ENCODE data around the gene SPTB. TPM values are rescaled to one million over a fixed set of nuclear protein-coding genes. Genes with fewer than 3 reads are reported as not detected.

SPTB gene
- total RNA-seq, 1 donor from 2014 or later: 0.08 TPM

GRCh38 chr14:64786296-64787149 lies 93.2 kb downstream of the SPTB start:
- no peak for ATAC-seq

GRCh38 chr14:64784006-64784405 lies 95.7 kb downstream of the SPTB start:
- ATAC-seq: no peak

- ATAC-seq: no peak
These were observed 97.5 kb downstream of the SPTB start for GRCh38 chr14:64782196-64782595.

GRCh38 chr14:64779472-64779871 lies 100.2 kb downstream of the SPTB start:
- ATAC-seq: no peak

- ATAC-seq: no peak
These were observed 101.5 kb downstream of the SPTB start for GRCh38 chr14:64778104-64778754.

DNA sequence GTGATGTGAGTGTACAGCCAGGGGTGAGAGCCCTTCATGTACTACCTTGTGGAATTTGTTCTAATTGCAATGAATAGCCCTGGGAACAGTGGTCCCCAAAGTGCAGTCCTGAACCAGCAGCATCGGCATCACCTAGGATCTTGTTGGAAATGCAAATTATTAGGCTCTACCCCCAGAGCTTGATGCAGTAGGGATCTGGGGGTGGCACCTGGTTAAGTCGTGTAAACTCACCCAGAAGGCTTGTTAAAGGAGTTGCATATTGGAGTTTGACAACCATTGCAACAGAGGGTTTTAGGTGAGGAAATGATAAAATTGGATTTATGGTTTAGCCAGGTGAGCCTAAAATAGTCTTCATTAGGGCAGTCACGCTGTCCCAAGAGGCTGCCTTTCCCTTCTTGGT lies 102.2 kb downstream of the SPTB start:
- ATAC-seq: no peak

DNA sequence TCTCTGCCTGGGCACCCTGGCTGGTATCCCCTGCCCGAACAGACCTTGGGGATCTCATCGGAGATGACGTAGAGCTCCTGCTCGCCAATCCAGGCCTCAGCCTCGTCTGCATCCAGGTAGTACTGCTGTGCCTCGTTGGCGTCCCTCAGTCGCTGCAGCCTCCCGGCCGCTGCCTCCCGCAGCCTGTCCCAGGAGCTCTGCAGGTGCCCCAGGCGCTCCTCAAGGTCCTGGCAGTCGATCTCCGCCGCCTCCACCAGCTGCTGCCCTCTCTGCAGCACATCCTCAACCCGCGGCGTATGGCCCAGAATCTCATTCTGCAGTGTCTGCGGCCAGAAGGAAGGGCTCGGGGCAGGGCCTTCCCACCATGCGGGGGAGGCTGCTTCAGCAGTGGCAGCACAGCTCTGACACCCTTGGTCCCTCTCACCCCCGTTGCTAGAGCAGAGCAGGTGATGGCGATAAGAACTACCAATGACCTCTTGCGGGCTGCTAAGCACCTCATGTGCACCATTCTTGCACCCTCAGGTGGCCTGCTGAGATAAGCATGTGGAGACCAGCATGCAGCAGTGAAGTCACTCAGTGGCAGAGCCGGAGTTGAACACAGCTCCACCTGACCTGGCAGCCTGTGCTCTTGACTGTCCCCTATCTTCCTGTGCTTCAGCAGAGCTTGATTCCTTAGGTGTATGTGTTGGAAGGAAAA lies 104.5 kb downstream of the SPTB start:
- ATAC-seq: no peak

GRCh38 chr14:64774272-64774671 lies 105.4 kb downstream of the SPTB start:
- ATAC-seq: no peak

GRCh38 chr14:64773577-64773976 lies 106.1 kb downstream of the SPTB start:
- no peak for ATAC-seq

GRCh38 chr14:64773046-64773445 lies 106.7 kb downstream of the SPTB start:
- ATAC-seq: no peak

DNA sequence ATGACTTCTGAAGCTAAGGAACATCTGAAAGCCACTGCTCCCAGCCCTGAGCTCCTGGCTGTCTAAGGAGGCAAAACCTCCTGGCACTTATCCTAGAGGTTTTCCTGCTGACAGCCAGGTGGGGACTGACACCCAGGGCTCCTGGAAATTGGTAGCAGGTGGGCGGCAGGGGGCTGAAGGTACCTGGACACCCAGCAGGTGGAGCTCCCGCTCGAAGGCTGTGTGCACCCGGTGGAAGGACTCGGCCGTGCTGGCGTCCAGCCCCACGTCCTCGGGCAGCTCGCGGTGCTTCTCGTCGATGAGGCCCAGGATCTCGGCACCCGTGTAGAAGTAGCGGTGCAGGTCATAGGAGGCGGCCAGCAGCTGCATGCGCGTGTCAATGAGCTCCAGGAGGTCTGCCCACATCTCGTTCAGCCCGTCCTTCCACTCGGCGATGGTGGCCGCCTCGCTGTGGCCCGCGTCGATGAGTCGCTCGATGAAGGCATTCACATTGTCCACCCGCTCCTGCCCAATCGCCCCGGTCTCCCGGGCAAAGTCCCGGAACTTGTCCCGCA lies 107.2 kb downstream of the SPTB start:
- no peak for ATAC-seq

DNA sequence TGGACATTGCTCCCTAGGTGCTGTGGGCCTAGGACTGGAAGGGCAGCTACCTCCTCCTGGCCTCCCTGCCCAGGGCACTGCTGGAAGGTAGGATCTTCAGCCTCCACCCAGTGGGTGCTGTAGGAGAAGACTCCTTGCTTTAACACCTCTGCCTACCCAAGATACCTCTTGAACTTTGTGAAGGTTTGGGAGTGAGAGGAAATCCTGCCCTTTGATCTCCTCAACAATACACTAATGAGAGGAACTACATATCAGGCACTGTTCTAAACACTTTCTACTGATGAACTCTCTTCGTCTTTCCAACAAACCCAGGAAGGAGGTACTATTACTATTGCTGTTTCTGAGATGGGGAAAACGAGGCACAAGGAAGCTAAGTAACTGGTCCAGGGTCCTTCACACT lies 108.5 kb downstream of the SPTB start:
- no peak for ATAC-seq

- ATAC-seq: no peak
These were observed 109.0 kb downstream of the SPTB start for GRCh38 chr14:64770751-64771150.

DNA sequence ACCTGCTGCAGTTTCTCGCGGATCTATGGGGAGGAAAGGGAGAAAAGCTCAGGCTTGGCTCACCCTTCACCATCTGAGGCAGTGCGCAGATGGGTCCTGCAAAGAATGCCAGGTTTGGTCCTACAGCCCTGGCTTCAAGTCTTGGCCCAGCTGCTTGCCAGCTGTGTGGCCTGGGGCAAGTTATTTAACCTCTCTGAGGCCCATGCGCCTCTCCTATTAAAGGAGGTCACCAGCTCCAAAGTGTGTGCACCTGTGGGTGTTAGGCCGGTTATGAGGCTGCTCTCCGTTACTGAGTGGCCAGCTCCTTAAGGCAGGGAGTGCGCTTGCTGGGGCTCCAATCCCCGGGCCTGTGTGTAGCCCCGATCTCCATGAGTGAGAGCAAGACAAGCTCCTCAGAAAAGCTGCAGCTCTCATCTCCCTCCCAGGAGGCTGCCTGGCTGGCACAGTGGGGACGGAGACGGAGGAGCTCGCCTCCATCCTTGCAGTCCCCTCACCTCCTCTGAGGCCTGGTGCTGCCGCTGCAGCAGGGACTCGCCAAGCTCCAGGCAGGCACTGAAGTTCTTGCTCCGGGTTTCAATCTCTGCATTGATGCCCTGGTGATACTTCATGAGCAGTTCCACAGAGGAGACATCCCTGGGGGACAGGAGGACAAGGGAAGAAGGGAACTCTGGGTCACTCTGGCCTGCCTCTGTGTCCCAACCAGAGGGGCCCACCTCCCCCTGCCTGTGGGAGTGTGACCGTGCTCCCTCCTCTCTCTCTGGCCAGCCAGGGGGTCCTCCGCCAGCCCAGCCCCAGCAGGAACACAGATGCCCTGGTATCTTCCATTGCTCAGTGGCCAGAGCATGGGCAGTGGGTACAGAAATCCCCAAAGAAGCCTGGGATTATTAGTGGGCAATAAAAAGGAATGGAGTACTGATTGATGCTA lies 110.3 kb downstream of the SPTB start:
- no peak for ATAC-seq

GRCh38 chr14:64768401-64769095 lies 111.2 kb downstream of the SPTB start:
- ATAC-seq: no peak

DNA sequence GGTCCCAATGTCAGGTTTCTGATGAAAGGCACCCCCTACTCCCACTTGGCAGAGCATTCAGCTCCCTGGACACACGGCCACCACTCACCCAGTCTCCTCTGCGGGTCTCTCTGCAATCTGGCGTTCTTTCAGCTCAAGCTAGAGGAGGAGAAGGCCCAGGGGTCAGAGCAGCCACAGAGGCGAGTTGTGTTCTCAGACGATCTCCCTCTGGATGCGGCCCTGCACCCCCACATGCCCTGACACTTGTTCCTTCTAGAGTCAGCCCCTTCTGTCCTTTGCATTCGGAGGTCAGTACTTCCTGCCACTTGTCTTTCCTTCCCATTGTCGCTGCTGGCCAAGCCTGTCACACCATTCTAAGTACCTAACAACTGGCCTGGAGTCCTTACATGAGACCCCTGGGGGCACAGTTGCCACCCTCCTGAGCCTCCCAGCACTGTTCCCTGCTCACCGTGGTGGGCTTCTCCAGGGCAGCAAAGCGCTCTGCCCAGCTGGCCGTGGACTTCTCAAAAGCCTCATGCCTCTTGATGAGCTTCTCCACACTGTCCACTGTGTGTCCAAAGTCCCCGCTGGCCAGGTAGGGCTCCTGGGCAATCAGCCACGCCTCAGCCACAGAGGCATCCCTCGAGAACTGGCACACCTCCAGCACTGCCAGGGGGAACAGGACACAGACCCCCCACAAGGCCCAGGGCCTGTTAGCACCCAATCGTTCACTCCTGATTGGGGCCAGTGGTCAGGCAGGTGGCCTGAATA lies 112.3 kb downstream of the SPTB start:
- ATAC-seq: no peak

DNA sequence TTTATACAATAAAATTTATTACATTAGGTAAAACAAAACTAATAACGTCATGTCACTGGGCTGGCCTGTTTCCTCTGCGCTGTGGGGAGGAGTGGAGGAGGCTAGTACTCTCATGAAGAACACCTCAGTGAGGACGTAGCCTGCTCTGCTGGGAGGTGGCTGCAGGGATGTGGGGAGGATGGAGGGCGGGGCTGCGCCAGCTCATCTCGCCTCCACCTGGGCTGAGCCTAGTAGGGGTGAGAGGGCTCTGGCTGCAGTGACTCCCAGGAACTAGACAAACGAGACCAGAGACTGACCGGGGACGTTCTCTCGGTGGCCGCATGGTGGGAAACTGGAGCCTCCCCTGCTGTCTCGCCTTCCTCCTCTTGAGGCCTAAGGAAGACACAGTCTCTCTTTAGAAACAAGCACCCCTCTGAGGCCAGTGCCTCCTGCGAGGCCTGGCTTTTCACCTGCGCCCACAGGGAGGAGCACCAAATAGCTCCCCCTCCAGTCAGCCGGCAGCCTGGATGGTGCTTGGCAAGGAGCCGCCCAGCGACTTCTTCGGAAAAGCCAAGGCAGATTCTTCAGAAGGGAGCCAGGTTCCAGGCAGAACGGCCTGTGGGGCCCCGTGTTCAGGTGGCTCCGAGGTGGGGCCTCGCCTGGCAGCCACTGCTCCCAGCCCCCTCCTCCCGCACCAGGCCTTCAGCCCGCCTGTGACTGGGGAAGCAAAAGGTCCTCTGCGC lies 113.1 kb downstream of the SPTB start:
- peak; percentile 62 for ATAC-seq

GRCh38 chr14:64765740-64766302 lies 113.9 kb downstream of the SPTB start:
- no peak for ATAC-seq

Measured in esophagus mucosa (tissue), 1 donor.